ENCODE results near the gene P3H2.

- TF ChIP-seq CTCF (conservative IDR thresholded peaks at IDR 0.05; ENCODE audit: low read depth in 2 of 2) (no peak), CREB1 (CRISPR knock-in tag; IDR thresholded peaks at IDR 0.05; ENCODE audit: low read depth) (no peak), EZH2 (IDR thresholded peaks at IDR 0.05; ENCODE audit: low read depth, unreplicated experiment) (no peak), POLR2AphosphoS5 (IDR thresholded peaks at IDR 0.05; ENCODE audit: low read depth) (no peak), REST (IDR thresholded peaks at IDR 0.05; ENCODE audit: unreplicated experiment) (no peak)
Observed at GRCh38 chr3:190031887-190032752, 88.6 kb downstream of the P3H2 start.

All from GM23338 (cell line).